Activated B cell treated with CpG ODN at 0.5 μM for 24 hours (primary cell): ENCODE results near the gene IQSEC2. TPM values are rescaled to one million over a fixed set of nuclear protein-coding genes. Genes with fewer than 3 reads are reported as not detected.

Experiments
- ATAC-seq: fragments of 200-7000 bp; cut with Tn5 transposase; one replicate; pipeline ENCODE4 v1.10.0; 2021; ENCODE audit warnings: low read depth, mild to moderate bottlenecking, moderate library complexity
- CTCF ChIA-PET: fragments of 350-600 bp; sonication (Branson Sonifier 250); formaldehyde crosslinking; loops from one replicate; lab custom pipeline; 2021; ENCODE audit warnings: antibody characterized with exemption; lab: Charles Lee
- POLR2A ChIA-PET: fragments of 350-600 bp; sonication (Branson Sonifier 250); formaldehyde crosslinking; loops from one replicate; lab custom pipeline; 2021; ENCODE audit warnings: antibody characterized with exemption; lab: Charles Lee
- DNase-seq: peaks from one replicate; pipeline ENCODE4 v3.0.0; 2022
- H3K27ac Mint-ChIP-seq: one replicate; pipeline ENCODE4 v1.8.0; 2020; ENCODE audit warnings: mixed read lengths
- H3K27me3 Mint-ChIP-seq: one replicate; pipeline ENCODE4 v1.8.0; 2021; ENCODE audit warnings: mixed read lengths
- H3K36me3 Mint-ChIP-seq: one replicate; pipeline ENCODE4 v1.8.0; 2021; ENCODE audit warnings: low read depth, mixed read lengths
- H3K4me1 Mint-ChIP-seq: one replicate; pipeline ENCODE4 v1.8.0; 2021; ENCODE audit warnings: mixed read lengths
- H3K4me3 Mint-ChIP-seq: one replicate; pipeline ENCODE4 v1.8.0; 2020; ENCODE audit warnings: mild to moderate bottlenecking, mixed read lengths
- H3K9me3 Mint-ChIP-seq: one replicate; pipeline ENCODE4 v1.8.0; 2020; ENCODE audit warnings: mixed read lengths
- intact Hi-C: fragments of 100-400 bp; cut with micrococcal nuclease; formaldehyde crosslinking; loops from one replicate; pipeline ENCODE4 v1.15.1; 2024
- total RNA-seq: library from RNA; stranded (reverse); gene quantifications from 2 replicates; pipeline ENCODE4 v1.2.3, GENCODE V29; 2022
- TF ChIP-seq, protein P1 (sequence below): fragments of 200-600 bp; IDR thresholded peaks from one replicate; pipeline ENCODE4 v1.8.0; 2022; ENCODE audit warnings: antibody characterized with exemption, mild to moderate bottlenecking

Gene IQSEC2
- total RNA-seq, 1 donor from 2014 or later: 0.53 TPM

DNA sequence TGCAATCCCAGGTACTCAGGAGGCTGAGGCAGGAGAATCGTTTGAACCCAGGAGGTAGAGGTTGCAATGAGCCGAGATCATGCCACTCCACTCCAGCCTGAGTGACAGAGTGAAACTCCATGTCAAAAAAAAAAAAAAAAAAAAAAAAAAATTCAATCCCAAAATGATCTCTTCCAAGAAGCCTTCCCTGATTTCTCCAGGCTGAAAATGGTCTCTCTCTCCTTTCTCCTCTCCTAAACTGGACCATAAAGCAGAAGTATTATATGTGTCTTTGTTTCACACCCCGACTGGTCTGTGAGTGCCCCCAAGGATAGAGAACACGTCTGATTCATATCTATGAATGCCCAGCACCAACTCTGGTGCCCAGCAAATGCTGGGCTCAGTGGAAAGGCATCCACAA, 39.1 kb downstream of the IQSEC2 start:
- H3K4me3 Mint-ChIP-seq: no peak overlapping the region
- no peaks in the 10 kb centered on the region for H3K36me3 Mint-ChIP-seq
- ChIA-PET CTCF (no interaction called here), POLR2A (no interaction called here)
- H3K27ac Mint-ChIP-seq: no peak overlapping the region
- H3K4me1 Mint-ChIP-seq: no peaks in the 10 kb centered on the region
- intact Hi-C loops: no loop called here
- H3K27me3 Mint-ChIP-seq: no peaks in the 10 kb centered on the region
- ATAC-seq (no peak), DNase-seq (no peak)
- TF ChIP-seq, protein P1, sequence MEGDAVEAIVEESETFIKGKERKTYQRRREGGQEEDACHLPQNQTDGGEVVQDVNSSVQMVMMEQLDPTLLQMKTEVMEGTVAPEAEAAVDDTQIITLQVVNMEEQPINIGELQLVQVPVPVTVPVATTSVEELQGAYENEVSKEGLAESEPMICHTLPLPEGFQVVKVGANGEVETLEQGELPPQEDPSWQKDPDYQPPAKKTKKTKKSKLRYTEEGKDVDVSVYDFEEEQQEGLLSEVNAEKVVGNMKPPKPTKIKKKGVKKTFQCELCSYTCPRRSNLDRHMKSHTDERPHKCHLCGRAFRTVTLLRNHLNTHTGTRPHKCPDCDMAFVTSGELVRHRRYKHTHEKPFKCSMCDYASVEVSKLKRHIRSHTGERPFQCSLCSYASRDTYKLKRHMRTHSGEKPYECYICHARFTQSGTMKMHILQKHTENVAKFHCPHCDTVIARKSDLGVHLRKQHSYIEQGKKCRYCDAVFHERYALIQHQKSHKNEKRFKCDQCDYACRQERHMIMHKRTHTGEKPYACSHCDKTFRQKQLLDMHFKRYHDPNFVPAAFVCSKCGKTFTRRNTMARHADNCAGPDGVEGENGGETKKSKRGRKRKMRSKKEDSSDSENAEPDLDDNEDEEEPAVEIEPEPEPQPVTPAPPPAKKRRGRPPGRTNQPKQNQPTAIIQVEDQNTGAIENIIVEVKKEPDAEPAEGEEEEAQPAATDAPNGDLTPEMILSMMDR: no peak
- H3K9me3 Mint-ChIP-seq: no peaks in the 10 kb centered on the region

DNA sequence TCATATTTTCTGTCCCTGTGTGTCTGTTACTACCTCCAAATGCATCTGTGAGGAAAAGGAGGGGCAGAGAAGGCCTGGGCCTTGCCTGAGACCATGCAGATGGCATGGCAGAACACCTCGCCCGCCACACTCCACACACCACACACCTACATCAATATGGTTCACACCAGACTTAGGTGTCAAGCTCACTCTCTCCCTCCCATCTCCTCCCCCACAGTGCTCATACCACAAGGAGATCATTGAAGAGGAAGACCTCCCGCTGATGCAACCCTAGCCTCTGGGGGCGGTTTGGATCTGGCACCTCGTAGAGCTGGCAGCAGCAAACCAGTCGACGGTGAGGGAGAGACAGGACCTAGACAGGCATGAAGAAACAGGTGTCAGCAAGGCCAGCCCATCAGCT, 39.8 kb downstream of the IQSEC2 start:
- Mint-ChIP-seq H3K4me1 (no peaks in the 10 kb centered on the region), H3K9me3 (no peaks in the 10 kb centered on the region), H3K27ac (no peak overlapping the region), H3K36me3 (no peaks in the 10 kb centered on the region), H3K27me3 (no peaks in the 10 kb centered on the region), H3K4me3 (no peak overlapping the region)
- intact Hi-C loops: no loop called here
- no peak for ATAC-seq
- ChIA-PET POLR2A (no interaction called here), CTCF (no interaction called here)
- TF ChIP-seq, protein P1: no peak
- DNase-seq: no peak

DNA sequence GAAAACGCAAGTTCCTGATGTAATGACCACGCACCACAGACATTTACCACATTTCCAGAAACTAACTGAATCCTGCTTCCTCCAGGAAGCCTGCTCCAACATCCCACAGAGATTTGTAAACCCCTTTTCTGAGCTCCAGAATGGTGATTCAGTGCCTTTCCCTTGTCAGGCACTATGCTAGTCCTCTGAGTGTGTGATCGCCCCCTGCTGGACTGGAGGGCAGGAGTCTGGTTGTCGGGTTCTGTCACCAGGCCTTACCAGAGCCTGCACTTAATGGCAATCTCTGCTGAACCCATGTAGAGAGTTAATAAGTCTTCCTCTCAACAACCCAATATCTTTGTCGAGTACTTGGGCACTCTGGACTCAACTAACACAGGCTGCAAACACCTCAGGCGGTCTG, 41.9 kb downstream of the IQSEC2 start:
- Mint-ChIP-seq H3K4me3 (no peak overlapping the region), H3K27ac (no peak overlapping the region), H3K36me3 (no peaks in the 10 kb centered on the region), H3K4me1 (no peaks in the 10 kb centered on the region), H3K27me3 (no peaks in the 10 kb centered on the region), H3K9me3 (no peaks in the 10 kb centered on the region)
- TF ChIP-seq, protein P1: no peak
- ChIA-PET POLR2A (no interaction called here), CTCF (no interaction called here)
- intact Hi-C loops: no loop called here
- ATAC-seq (no peak), DNase-seq (no peak)

DNA sequence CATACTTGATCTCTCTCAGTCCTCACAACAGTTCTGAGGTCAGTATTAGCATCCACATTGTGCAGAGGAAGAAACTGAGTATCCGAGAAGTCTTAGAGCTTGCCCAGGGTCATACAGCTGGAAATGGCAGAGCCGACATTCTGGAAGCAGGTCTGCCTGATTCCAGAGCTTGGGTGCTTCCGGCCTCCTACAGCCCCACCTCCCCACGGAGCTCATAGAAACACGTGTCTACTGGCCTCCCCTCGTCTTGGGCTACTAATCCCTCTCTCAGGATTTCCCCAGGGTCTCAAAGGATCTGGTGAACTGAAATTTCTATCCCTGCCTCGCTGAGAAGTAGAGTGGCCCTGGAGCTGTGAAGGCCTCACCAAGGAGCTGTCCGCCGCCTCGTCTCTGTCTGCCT, 44.3 kb downstream of the IQSEC2 start:
- Mint-ChIP-seq H3K27me3 (no peaks in the 10 kb centered on the region), H3K36me3 (no peaks in the 10 kb centered on the region), H3K27ac (no peak overlapping the region), H3K4me3 (no peak overlapping the region), H3K9me3 (no peaks in the 10 kb centered on the region), H3K4me1 (no peaks in the 10 kb centered on the region)
- CTCF ChIA-PET: no interaction called here
- intact Hi-C loops: no loop called here
- POLR2A ChIA-PET: interaction anchor here (1.6 kb wide), 1 partner anchor 12 kb away, joined by 4 read pairs; the partner anchor contains the start of gene KDM5C
- ATAC-seq: no peak
- no peak for DNase-seq
- TF ChIP-seq, protein P1: no peak

DNA sequence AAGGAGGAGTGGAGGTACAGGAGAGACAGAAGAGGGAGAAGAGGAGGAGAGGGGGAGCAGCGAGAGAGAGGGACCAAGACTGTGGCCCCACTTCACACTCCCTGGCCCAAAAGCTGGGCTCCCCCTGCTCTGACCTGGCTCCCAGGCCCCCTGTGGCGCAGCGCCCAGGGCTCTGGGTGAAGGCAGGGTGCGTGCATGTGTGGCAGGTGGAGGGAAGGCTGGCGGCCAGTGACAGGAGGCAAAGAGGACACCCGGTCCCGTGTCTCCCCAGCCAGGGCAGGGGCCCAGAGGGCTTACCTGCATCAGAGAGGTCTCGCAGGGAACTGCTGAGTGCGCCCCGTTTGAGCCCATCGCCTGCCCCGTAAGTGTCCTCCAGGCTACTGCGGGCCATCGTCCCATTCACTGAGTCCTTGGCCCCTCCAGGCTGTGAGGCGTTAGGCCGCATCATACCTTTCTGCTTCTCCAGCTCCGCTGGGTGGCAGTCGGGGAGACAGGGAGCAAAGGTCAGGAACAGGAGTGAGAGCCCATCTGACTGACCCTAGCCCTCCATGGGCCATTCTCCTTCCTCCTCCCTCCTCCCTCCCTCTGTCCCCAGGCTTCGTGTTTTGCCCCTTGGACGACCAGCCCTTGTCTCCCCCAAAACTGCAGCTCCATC, 45.2 kb downstream of the IQSEC2 start:
- ChIA-PET POLR2A (no interaction called here), CTCF (no interaction called here)
- Mint-ChIP-seq H3K27me3 (no peaks in the 10 kb centered on the region), H3K9me3 (no peaks in the 10 kb centered on the region), H3K36me3 (no peaks in the 10 kb centered on the region), H3K27ac (no peak overlapping the region), H3K4me3 (no peak overlapping the region), H3K4me1 (no peaks in the 10 kb centered on the region)
- intact Hi-C loops: no loop called here
- DNase-seq (no peak), ATAC-seq (no peak)
- TF ChIP-seq, protein P1: no peak
